Fibroblast of gingiva (primary cell): Measurements from ENCODE around the gene ADAMTS2.

Source experiments
- DNase-seq: peaks from one replicate; pipeline ENCODE4 v3.0.0-alpha.2; 2011; ENCODE audit warnings: low read depth

ADAMTS2 gene

DNA sequence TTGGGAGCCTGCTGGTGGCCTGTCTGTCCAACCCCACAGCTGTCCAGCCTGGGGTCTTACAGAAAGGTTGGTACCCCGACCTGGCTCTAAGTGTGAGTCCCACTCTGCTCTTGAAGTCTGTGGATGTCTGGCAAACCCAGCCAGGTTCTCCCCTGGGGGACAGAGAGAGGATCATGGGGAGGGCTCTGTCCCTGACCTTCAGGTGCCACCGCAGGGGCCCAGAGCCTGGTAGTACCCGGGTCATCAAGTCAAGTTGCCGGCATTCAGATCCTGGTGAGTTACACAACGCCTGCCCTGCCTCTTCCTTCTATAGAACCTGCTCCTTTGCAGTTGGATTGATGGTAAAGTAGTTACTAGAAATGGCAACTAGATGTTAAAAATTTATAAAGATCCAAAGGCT is 66.7 kb downstream of the ADAMTS2 start:
- no peak for DNase-seq

DNA sequence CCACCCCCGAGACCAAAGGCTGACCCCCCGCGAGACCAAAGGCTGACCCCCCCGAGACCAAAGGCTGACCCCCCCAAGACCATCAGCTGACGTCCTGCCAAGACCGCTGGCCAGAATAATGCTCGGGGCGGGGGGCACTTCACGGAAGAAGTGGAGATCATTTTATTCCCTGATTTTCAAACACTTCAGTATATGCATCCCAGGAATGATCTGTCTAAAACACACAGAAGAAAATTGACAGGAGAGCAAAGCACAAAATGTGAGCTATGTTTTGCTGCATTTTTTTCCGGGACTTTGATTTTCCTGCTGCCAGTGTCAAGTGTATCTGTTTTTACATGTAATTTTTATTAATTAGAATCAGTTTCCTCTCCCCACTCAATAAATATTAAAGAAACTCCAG is 67.1 kb downstream of the ADAMTS2 start:
- DNase-seq: no peak

DNA sequence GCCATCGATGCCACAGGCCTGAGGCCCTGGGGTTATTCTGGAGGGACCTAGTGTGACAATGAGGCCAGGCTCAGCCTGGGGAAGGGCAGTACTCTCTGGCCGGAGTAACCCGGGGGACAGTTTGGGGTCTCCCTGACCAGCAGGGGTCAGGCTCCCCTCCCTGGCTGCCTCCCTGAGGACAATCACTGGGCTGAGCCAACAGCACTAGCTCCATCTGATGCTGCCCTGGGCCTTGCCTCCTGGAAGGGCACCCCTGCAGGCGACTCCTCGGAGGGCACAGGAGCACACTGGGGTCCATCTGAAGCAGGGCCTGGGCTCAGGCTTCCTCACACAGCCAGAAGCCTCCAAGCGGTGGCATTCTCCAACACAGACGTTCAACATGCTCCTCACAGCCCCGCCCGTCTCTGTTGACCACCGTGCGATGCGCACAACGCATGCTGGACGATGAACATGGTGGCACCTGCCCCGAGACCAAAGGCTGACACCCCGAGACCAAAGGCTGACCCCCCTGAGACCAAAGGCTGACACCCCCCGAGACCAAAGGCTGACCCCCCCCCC is 68.3 kb downstream of the ADAMTS2 start:
- DNase-seq: no peak

DNA sequence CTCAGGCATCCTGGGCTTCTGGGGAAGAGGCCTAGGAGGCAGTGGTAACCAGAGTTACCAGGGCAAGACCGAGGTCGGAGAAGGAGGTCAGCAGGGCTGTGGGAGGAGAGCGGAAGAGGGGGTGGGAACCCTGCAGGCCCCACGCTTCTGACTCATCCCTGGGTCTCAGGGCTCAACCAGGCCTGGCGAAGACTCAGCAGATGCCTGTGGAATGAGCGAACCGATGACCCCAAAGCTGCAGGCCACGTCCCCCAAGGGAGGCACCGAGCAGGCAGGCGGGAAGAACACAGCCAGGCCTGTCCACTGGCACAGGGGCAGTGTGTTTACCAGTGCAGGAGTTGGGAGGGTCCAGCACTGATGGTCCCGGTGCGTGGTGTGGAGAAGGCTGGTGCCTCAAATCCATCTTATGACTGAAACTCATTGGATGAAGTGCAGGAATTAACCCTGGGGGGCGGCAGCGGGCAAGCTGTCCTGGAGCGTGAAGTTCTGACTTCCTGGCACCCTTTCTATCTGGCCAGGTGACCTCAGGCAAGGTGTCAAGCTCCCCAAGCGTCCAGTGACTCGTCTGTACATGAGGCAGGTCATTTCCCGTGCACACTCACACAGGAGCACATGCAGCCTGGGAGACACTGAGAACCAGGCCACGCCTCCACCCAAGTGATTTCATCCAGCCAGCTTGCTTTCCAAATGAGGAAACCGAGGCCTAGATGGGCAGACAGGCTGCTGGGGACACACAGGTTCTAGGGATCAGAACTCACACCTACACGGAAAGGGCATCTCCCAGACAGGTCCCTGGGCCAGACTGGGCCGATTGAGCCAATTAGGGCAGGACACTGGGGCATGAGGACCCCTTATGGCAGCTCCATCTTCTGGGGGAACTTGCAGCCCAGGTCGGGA is 69.1 kb downstream of the ADAMTS2 start:
- peak; percentile 97 for DNase-seq

- DNase-seq: peak; percentile 67
These were observed 69.8 kb downstream of the ADAMTS2 start for GRCh38 chr5:179275381-179275878.

- DNase-seq: no peak
These were observed 70.6 kb downstream of the ADAMTS2 start for GRCh38 chr5:179274321-179275315.

DNA sequence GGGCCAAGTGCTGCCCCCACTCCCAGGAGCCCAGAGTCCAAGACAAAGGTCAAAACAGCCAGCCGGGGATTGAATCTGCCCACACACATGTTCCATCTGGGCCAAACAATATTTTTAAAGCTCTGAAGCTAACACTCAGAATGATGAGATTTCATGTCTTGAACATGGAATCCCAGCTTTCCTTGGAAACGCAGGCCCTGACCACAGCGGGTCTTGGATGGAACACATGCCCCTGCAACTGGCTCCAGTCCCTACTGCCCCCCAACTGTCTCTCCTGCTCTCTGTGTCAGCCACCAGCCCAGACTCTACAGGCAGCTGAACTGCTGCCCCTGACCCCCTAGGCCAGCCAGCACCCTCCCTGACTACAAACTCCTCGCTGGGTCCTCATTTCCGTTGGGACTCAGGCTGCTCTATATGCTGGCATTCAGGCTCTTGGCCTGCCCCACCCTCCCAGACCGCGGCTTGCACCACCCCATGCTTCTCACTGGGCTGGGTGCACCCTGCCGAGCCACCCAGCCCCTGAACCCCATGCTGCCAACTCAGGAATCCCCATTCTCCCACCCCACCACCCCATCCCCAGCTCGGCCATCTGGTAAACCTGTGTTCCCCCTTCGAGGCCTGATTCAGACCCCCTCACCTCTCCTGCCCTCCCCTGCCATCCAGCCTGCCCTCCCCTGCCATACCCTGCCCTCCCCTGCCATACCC is 71.7 kb downstream of the ADAMTS2 start:
- DNase-seq: no peak

DNA sequence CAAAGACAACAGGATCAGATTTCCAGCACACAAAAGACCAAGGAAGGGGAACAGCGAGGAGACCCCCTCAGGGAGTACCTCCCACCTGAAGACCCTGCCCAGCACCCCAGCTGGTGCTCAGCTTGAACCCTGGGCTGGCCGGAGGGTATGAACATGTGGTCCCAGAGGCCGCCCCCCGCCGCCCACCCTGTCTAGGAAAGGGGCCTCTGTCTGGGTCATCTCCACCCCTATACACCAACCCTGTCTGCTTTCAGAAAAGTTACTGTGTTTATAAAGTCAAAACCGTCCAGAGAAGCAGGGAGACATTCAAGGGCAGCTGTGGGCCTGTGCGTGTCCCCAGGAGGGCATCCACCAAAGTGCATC is 72.2 kb downstream of the ADAMTS2 start:
- no peak for DNase-seq

GRCh38 chr5:179272326-179273072 is 72.8 kb downstream of the ADAMTS2 start:
- no peak for DNase-seq

DNA sequence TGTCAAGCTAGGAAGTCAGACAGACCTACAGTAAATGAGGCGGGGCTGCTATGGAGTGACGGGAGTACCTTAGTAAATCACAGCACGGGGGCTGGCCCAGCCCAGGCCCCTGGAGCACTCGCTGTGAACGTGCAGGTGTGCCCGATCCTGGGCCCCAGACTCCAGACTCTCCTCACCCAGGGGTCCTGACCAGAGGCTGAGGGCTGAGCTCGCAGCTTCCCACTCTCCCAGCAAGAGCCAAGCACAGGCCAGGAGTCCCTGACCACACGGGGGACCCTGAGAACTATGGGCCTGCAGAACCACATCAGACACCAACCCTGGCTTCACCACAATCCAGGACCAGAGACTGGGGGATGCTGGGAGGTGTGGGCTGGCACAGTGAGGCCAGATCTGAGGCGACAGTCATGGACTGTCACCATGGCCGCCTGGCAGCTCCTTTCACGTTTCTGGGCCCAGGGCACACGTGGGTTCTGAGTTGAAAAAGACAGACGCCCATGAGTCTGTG is 73.4 kb downstream of the ADAMTS2 start:
- no peak for DNase-seq

DNA sequence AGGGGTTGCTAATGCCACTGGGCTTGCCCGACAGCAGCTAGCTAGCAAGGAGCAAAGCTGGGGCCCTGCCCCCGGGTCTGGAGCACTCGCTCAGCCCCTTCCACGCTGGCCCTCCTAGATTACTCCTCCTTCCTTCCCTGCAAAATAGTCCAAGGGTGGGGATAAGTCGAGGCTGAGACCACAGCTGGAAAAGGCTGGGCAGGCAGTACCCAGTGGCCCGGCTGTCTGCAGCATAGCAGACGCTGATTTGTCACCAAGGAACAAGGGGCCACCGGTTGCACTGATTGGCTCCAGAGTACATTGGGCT is 73.9 kb downstream of the ADAMTS2 start:
- no peak for DNase-seq

GRCh38 chr5:179270581-179271427 is 74.5 kb downstream of the ADAMTS2 start:
- peak; percentile 62 for DNase-seq

- DNase-seq: peak; percentile 41
These were observed 75.3 kb downstream of the ADAMTS2 start for GRCh38 chr5:179269781-179270543.

- no peak for DNase-seq
These were observed 76.1 kb downstream of the ADAMTS2 start for GRCh38 chr5:179268966-179269693.

DNA sequence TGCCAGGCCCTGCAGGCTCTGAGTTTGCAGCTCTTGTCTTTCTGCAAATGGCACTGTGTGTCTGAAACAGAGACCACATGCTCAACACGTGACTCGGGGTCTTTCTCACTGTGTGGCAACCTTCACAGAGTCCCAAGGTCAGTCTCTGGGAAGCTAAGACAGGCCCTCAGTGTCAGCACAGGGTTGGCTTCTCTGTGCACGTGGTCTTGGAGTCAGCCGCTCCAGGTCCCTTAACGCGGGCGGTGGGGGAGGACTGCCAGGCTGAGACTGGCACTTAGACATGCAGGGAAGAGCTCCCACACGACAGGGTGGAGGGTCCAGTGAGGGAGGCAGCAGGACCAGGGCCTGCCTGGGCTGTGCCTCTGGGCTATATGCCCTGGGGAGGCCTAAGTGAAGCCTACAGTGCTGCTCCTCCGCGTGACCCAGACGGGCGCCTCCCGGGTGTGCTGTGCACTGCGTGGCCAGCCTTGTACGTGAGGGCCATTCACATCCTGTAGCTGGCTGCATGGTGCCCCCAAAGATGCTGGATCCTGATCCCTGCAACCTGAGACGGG is 76.8 kb downstream of the ADAMTS2 start:
- no peak for DNase-seq

DNA sequence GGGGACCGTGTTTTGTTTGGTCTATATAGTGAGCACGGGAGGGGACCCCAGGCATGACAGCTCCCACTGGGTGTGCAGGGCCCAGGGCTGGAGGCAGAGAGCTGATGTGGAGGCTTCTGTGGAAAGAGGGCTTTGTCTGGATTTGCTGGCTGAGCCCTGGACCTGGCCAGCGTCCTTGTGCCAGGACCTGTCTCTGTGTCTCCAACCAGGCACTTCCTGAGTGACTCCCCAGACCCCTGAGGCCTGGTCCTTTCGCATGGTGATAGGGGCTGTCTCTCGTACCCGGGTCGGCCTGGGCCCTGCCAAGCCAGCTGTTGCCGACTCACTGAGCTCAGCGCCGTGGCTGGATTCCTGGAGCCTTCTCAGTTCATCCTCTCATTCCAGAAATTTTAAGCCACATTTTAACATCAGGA is 77.6 kb downstream of the ADAMTS2 start:
- no peak for DNase-seq

GRCh38 chr5:179267071-179267670 is 78.1 kb downstream of the ADAMTS2 start:
- no peak for DNase-seq
